Activated CD4-positive, alpha-beta T cell treated with anti-CD3 and anti-CD28 coated beads for 4 hours (primary cell): ENCODE results near the gene GALNT1.
"Not testable (repeated sequence)": the region's sequence is repeated elsewhere in the genome, so short reads cannot be mapped to it uniquely, and the experiment has no call there.

Experiments used
- DNase-seq, 2 donors: peaks; one replicate each; pipeline ENCODE4 v3.0.0-alpha.2; 2020

The GALNT1 gene

DNA sequence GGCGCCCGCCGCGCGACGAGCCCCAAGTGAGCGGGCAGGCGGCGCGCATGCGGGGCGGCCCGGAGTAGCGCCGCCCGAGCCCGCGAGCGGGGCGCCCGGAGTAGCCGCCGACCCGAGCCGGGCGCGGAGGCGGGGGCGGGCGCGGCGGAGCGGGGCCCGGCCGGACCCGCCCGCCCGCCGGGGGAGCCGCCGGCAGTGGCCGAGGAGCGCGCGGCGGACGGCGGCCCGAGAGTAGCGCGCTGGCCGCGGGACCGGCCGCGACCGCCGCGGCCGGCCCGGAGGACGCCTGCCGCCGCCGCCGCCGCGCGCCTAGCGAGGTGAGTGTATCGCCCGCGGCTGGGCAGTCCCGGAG, at the start of gene GALNT1:
Gene GALNT1, plus strand, starts transcription at position 195 of the 352 bp plus-strand sequence. CDS start 72,923 bp downstream, outside the sequence.
- DNase-seq = no peak

DNA sequence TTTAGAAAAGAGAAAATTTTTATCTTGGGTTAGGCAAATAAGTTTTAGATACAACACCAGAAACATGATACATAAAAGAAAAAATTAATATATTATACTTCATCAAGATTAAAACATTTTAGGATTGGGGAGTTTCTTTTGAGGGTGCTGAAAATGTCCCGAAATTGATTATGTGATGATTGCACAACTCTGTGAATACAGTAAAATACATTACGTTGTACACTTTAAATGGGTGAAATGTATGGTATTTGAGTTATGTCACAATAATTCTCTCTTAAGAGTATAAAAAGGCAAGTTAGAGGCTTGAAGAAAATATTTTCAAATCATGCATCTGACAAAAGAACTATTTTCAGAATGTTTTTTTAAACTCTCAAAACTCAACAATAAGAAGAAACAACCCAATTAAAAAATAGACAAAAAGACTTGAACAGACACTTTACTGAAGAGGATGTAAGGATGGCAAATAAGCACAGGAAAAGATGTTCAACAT, 47.6 kb upstream of the GALNT1 start:
- no peak for DNase-seq

DNA sequence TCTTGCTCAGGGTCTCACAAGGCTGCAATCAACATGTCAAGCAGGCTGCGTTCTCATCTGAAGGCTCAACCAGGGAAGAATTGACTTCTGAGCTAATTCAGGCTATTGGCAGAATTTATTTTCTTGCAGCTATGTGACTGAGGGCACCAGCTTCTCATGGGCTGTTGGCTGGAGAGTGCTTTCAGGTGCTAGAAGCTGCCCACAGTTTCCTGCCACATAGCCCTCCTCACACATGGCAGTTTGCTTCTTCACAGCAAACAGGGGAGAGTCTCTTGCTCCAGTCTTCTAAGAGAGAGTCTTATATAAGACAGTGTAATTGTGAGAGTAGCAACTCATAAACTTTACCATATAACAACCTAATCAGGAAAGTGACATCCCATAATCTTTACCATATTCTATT, 46.2 kb upstream of the GALNT1 start:
- DNase-seq = no peak

DNA sequence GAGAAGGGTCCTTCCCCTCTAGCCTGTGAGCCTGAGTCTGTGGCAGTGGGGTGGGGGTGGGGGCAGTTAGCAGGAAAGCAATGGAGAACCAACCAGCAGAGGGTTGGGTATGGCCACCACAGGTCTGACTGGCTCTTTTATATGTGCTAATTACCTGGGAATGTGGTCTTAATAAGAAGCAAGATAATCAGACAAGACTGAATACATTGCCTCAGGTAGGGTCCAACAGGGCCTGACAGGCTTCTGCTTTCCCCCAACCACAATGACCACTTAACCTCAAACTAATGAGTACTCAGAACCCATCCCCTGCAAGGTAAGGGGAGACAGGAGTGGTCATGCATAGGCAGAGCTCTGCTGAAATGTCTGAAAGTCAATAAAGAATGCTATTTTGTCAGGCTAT, 39.2 kb upstream of the GALNT1 start:
- DNase-seq = no peak

DNA sequence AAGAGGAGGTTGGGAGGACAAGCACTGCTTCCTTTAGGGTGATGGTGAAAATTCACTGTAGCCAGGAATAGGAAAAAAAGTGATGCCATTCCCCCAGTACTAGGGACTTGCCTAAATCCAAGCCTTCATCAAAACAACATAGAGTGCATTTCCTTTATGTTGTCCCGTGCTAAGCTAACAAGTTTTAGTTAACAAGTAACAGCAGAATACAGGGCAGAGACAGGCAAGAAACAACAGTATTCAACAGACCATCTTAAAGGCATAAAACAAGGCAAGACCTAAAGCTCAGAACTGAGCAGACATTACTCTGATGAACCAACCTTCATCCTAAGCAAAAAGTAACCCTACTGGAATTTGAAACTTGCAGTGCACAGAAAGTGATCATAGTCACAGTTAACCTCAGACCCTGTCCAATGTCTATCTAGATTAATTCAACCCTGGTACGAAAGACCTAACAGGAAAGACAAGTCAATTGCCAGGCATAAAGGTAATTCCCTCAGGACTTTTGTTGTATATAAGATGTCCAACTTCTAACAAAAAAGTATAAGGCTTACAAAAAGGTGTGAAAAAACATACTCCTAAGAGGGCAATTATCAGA, 34.4 kb upstream of the GALNT1 start:
- DNase-seq = no peak

DNA sequence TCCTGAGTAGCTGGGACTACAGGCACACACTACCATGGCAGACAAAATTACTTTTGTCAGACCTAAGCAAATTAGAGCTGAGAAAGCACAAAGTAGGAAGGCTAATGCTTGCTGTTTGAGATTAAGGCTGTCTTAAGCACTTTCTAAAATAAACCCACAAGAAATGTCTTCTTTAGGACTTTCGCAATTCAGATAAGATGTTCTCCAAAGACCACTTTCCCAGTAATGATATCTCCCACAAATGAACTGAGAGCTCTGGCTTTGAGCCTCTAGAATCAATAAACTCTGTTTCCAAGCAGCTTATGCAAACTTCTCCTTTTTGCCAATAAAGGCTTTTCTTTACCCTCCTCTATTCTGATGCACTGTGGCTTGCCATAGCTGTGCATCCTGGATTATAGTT, 32.0 kb upstream of the GALNT1 start:
- no peak for DNase-seq

DNA sequence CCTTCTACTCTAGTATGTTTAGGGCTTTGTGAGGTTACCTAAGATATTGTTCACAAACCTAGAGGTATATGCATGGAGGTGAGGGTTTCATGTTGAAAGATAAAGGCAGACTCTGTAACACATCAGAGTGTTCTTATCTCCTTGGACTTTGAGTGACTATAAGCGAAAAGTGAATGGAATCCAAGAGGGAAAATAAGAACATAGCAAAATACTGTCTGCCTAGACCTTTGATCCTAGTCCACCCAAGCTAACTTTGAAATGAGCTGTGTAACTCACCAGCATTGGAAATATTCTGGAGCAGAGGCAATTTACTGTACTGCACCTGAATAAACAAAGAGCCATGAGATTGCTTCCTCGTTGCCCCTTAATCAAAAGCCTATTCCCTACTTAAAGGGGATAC, 28.2 kb upstream of the GALNT1 start:
- no peak for DNase-seq

DNA sequence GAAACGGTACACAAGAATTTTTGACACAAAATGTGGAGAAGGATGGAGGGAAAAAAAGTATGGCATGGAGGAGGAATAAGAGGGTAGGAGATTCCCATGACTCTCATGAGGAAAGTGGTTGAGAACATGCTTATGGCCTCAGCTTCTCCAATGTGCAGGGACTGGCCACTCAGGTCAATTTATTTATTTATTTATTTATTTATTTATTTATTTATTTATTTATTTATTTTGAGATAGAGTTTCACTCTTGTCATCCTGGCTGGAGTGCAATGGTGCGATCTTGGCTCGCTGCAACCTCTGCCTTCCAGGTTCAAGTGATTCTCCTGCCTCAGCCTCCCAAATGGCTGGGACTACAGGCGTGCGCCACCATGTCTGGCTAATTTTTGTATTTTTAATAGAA, 26.0 kb upstream of the GALNT1 start:
- not testable (repeated sequence) for DNase-seq

DNA sequence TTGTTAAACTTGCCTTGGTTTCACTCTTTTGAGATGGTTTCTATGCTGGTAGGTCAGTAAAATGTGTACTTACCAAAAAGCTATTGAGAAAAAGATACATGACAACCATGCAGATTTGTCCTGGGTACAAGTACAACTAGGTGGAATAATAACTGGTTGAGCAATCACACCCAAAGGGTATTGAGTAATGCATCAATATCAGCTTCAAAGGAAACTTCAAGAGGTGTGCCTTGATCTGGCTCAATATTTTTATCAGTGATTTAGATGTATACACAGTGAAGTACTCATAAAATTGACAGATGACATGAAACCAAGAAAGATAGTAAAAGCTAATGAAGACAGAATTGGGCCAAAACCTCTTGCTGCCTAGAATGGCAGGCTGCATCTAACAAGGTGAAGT, 21.7 kb upstream of the GALNT1 start:
- no peak for DNase-seq

DNA sequence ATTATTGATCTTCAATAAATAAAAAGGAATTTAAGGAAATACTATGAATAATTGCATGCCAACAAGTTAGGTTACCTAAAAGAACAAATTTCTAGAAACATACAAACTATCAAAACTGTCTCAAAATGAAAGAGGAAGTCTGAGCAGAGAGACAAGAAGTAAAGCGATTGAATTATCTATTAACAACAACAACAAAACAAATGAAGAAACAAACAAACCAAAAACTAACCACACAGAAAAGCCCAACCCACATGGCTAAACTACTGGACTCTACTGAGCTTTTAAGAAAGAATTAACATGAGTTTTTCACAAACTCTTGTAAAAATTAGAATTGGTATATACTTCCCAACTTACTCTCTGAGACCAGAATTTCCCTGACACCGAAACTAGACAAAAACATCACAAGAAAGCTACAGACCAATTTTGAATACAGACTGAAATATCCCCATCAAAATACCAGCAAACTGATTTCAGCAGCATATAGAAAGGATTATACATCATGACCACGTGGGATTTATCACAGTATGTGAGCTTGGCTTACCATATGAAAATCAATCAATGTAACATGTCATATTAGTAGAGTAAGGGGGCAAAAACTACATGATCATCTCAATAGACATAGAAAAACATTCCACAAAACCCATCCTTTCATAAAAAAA, 16.6 kb upstream of the GALNT1 start:
- no peak for DNase-seq

DNA sequence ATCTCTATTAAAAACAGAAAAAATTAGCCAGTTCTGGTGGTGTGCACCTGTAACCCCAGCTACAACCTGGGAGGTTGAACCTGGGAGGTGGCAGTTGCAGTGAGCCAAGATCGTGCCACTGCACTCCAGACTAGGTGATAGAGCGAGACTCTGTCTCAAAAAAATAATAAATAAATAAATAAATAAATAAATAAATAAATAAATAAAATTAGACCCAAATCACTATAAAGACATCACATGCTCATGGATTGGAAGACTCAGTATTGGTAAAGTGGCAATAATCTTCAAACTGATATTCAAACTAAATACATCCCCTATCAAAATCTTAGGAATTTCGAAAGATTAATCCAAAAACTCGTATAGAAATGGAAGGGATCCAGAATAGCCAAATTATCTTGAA, 15.5 kb upstream of the GALNT1 start:
- no peak for DNase-seq

DNA sequence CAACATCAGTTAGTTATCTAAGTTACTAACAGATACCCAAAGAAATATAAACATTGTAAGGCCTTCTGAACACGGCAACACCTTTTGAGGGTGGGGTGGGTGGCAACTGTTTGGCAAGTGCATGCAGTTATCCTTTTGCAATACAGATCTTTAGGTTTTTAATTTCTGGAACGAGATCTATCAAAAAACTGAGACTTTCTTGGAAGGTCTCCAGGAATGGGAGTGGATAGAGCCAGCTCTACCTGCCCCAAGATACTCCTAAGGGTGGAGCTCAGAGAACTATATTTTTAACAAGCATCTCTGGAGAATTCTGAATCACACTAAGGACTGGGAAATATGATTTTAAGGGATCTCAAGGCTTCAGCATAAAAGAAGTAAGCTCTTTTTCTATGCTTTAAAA, 11.4 kb upstream of the GALNT1 start:
- DNase-seq = no peak

DNA sequence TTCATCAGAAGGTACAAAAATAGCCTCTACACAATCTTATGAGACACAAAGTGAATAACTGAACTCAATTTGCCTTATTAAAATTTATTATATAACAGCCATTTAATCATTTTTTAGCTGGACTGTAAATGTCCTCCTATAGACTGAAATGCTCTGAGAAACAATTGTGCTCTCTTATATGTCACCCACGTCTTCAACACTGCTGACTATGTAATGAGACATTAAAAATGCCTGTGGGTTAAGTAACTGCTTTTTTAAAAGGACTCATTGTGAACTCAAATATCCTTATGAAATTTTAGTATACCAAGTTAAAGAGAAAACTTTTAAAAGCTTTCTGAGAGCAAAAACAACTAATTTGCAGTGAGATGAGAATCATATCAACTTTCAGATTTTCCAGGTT, 10.4 kb upstream of the GALNT1 start:
- no peak for DNase-seq

DNA sequence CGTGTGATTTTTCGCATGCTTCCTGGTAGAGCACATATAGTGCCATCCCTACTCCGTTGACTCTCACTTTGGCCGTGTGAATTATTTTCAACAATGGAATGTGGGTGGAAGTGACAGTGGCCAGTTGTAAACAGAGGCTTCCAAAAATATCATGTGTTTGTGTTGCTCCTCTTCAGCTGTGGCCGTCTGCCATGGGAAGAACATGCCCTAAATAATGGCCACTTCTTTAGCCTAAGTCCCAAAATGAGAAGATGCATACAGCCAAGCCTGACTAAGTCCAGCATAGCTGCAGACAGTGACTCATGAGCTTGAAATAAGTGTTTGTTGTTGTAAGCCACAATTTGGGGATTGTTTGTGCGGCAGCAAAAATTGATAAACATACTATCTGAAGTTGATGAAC, 8.9 kb upstream of the GALNT1 start:
- DNase-seq = no peak

DNA sequence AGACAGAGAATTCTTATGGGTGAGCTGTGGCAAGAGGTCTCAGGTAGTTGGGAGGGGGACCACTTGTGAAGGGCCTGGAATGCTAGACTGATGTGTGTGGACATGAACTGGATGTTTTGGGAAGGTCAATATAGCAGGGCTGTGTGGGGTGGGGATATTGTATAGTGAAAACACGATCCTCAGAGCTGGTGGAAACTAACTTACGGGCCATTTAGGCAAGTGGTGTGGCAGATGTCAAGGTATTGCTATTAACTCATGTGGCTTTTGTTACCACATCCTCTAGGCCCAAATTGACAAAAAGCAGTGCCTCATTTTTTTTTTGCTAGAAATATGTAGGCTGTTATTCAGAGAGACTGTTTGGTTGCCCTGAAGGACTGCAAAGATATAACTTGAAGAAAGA, 8.0 kb upstream of the GALNT1 start:
- DNase-seq = no peak

DNA sequence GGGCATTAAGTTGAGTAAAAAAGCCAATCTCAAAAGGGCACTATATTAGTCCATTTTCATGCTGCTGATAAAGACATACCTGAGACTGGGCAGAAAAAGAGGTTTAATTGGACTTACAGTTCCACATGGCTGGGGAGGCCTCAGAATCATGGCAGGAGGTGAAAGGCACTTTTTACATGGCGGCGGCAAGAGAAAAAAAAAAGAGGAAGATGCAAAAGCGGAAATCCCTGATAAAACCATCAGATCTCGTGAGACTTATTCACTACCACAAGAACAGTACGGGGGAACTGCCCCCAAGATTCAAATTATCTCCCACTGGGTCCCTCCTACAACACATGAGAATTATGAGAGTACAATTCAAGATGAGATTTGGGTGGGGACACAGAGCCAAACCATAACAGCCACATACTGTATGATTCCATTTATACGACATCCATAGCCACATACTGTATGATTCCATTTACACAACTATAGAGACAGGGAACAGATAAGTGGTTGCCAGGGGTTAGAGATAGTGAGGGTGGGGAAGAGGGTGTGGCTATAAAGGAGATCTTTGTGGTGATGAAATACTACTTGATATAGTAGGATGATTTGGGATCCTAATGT, 5.2 kb upstream of the GALNT1 start:
- DNase-seq = not testable (repeated sequence)

DNA sequence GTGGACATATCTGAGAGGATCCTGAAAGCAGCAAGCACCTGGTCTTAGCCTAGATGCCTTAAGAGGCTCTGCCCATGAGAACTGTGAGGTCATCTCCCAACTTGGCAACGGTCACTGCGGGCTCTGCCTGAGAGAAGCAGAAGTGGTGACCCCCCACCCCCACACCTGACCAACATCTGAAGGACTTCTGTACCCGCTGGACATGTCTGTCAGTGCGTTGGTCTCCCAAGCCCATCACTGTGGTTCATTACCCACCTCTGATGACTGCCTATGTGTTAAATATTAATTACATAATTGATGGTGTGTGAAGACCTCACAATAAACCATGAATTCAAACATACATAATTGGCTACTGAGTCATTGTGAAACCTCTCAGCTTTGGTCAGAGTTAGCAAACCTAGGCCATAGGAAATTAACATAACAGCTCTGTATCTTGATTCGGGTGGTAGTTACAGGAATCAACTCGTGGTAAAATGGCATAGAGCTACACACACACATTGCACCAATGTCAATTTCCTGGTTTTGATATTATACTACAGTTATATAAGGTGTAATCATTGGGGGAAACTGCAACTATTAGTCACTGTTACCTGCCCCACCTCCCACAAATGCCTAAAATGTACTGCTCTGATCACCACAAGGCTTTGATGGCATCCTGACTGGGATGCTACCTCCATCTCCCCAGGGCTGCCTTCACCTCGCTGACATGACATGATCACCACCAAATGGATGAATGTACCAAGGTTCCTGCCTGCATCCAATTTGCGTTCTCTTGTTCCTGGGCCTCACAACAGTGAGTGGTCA, 4.3 kb upstream of the GALNT1 start:
- DNase-seq = no peak

DNA sequence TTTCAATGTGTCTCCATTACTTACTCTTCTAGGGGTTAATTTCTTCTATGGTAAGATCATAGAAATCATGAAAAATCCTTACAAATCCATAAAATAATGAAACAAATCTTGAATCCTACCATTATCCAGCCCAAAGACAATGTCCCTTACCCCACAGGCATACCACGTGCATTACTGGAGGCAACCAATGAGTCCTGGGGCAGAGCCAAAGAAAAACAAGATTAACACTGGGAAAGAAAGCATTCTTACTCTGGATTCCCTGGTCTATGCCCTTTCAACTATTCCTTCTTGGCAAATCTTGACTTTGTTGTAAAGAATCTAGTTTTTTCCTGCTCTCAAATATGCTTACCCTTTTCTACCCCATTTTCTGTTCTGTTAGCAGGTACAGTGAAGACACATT, 3.1 kb upstream of the GALNT1 start:
- DNase-seq = no peak

DNA sequence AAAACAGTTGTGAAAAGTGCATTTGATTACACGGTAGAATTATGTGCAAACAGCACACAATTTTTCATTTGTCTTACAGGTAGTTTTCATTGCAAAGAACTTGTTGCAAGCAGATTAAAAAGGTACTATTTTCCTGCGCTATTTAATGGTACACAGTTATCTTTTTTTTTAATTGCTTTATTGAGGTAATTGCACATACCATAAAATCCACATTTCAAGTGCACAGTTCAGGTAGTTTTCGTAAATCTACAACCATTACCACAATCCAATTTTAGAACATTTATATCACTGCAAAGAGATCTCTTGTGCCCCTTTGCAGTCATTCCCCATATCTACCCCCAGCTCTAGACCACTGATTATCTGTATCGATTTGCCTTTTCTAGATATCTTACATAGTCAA, 2.6 kb upstream of the GALNT1 start:
- no peak for DNase-seq

DNA sequence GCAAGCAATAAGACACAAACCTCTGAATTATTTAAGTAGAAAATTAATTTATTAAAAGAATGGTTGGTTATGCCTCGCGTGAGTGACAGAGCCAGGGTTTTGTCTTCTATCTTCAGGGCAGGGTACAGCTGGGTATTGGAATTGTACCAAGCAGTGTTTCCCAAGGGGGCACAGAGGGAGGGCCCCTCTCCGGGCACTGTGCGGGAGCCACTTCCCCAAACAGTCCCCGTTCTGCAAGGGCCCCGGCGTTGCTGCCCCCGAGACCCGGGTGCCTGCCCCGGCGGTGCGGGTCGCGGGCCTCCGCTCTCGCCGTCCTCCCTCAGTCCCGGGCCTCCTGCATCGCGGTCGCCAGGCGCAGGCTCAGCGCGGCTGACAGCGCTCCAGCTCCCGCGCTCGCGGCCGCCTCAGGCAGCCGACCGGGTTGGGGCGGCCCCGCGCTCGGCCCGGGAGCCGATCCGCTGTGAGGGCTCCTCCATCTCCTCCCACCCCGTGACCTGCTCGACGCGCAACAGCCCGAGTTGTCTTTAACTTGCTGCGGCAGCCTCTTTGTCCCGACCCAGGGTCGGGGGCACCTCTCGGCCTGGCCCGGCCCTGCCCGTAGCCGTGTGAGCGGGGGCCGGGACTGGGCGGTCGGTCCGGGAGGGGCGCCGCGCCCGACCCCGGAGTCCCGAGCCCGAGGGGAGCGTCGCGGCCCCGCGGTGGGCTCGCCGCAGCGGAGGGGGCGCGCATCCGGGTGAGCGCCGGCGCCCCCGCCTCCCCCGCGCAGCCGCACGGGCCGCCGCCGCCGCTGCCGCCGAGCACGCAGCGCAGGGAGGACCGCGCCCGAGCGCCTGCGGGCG, 620 bp upstream of the GALNT1 start:
- DNase-seq = peak; percentile 44 to 50

DNA sequence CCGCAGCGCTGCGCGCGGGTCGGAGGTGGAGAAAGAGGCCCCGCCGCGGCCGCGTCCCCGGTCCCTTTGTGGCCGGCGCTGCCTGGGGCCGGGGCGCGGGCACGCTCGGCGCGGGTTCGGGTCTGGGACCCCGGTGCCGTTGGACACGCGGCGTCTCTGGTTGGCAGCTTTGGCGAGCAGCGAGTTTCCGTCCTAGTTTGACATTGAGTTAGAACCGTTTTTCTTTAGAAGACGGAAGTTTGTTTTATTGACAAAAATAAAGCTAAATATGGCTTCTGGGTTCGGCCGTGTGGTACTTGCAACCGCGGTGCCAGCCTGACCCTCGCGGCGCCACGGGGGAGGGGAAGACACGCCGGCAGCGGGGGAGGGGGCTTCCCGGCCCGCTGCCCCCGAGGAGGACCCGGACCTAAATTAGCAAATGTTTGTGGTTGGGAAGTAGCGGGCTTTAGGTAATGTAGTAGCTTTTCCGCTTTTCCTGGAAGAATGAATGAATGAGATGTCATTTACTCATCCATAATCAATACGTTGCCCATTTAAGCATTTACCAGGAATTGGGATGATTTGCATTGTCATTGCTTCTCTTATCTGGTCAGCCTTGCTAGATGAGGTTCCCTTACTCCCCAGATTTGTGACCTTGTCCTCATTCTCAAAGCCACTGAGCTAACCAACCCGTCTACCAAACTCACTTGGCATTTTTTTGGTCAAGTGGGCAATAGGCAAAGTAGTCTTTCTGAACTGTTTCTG, 530 bp downstream of the GALNT1 start:
- peak in 1 of 2 donors; percentile 20 for DNase-seq
